H1 (cell line): ENCODE results near the gene MED31. TPM values are rescaled to one million over a fixed set of nuclear protein-coding genes. Genes with fewer than 3 reads are reported as not detected.

ENCODE experiments used
- CTCF ChIA-PET: fragments of 300-600 bp; sonication (Branson Sonifier 250); formaldehyde crosslinking; loops from one replicate; lab custom pipeline; 2021; ENCODE audit not compliant: partially characterized antibody; lab: Charles Lee
- POLR2A ChIA-PET: fragments of 300-600 bp; sonication (Branson Sonifier 250); formaldehyde crosslinking; loops from one replicate; lab custom pipeline; 2021; ENCODE audit warnings: inconsistent platforms; ENCODE audit not compliant: partially characterized antibody; lab: Charles Lee
- DNase-seq, 2 experiments: peaks; one replicate each; pipeline versions ENCODE4 v3.0.0 to v3.0.0-alpha.2; 2010 to 2022; ENCODE audit warnings: low spot score in 2 of 2, low read depth in 1 of 2, mixed read lengths in 1 of 2
- FAIRE-seq: peaks from 2 replicates; lab custom pipeline; 2011; peaks lifted over from hg19 to GRCh38; lab: Jason Lieb, UNC
- H2AFZ ChIP-seq: 2 replicates; pipeline ENCODE4 v1.8.1; 2012; ENCODE audit warnings: low read length, inconsistent platforms
- H2AK5ac ChIP-seq: 2 replicates; pipeline ENCODE4 v1.6.1; 2013; ENCODE audit warnings: low read depth, low read length
- H2BK120ac ChIP-seq: replicated peaks from 2 replicates; pipeline ENCODE3; 2013; ENCODE audit warnings: low read depth, low read length, inconsistent platforms
- H2BK12ac ChIP-seq: 2 replicates; pipeline ENCODE4 v1.6.1; 2013; ENCODE audit warnings: low read depth, low read length
- H2BK15ac ChIP-seq: 2 replicates; pipeline ENCODE4 v1.6.1; 2013; ENCODE audit warnings: low read length
- H2BK20ac ChIP-seq: 2 replicates; pipeline ENCODE4 v1.6.1; 2013; ENCODE audit warnings: low read length
- H2BK5ac ChIP-seq: 2 replicates; pipeline ENCODE4 v1.6.1; 2013; ENCODE audit warnings: low read depth, low read length
- H3K14ac ChIP-seq: 2 replicates; pipeline ENCODE4 v1.6.1; 2013; ENCODE audit warnings: inconsistent platforms; ENCODE audit not compliant: insufficient read length
- H3K18ac ChIP-seq: 2 replicates; pipeline ENCODE4 v1.6.1; 2013; ENCODE audit warnings: low read length; ENCODE audit errors: extremely low read depth
- H3K23ac ChIP-seq: 2 replicates; pipeline ENCODE4 v1.6.1; 2013; ENCODE audit warnings: inconsistent platforms; ENCODE audit not compliant: insufficient read length
- H3K23me2 ChIP-seq: 2 replicates; pipeline ENCODE4 v1.6.1; 2013; ENCODE audit warnings: low read depth, low read length
- H3K27ac ChIP-seq: 2 replicates; pipeline ENCODE4 v1.6.1; 2011; ENCODE audit warnings: low read depth, low read length, inconsistent platforms
- H3K27me3 ChIP-seq, 4 experiments: replicated peaks in 1 of 4; 1 replicate in 1 of 4; 2 replicates in 3 of 4; pipeline versions ENCODE4 v1.6.1 to v1.8.1; 2011 to 2013; ENCODE audit warnings: low read length in 3 of 4, mild to moderate bottlenecking in 3 of 4, inconsistent platforms in 2 of 4, mixed read lengths in 2 of 4, moderate library complexity in 1 of 4; ENCODE audit not compliant: control insufficient read depth in 3 of 4, insufficient read depth in 3 of 4; ENCODE audit errors: extremely low read depth in 1 of 4
- H3K36me3 ChIP-seq, 4 experiments: 2 replicates each; pipeline versions ENCODE4 v1.6.1 to v1.8.1; 2011 to 2013; ENCODE audit warnings: mild to moderate bottlenecking in 4 of 4, low read length in 3 of 4, moderate library complexity in 2 of 4, control low read depth in 1 of 4, inconsistent platforms in 1 of 4; ENCODE audit not compliant: insufficient read depth in 4 of 4, control insufficient read depth in 2 of 4
- H3K4ac ChIP-seq: replicated peaks from 2 replicates; pipeline ENCODE3; 2013; ENCODE audit warnings: low read length, low read depth, mixed read lengths, inconsistent platforms; ENCODE audit not compliant: insufficient read length
- H3K4me1 ChIP-seq, 4 experiments: replicated peaks in 1 of 4; 1 replicate in 1 of 4; 2 replicates in 3 of 4; pipeline versions ENCODE4 v1.6.1 to v1.8.1; 2011 to 2013; ENCODE audit warnings: low read length in 3 of 4, inconsistent platforms in 2 of 4, mixed read lengths in 1 of 4; ENCODE audit not compliant: insufficient read depth in 4 of 4, control insufficient read depth in 3 of 4
- H3K4me2 ChIP-seq, 2 experiments: 2 replicates each; pipeline versions ENCODE4 v1.6.1 to v1.8.1; 2011 to 2013; ENCODE audit warnings: low read depth in 2 of 2, low read length in 2 of 2, control low read depth in 1 of 2, inconsistent platforms in 1 of 2, mild to moderate bottlenecking in 1 of 2; ENCODE audit not compliant: insufficient read depth in 1 of 2
- H3K4me3 ChIP-seq, 4 experiments: fragments of 200-600, 300-600 bp in 1 of 4; sonication (generic), shearing (Covaris generic), sonication (Bioruptor Twin) in 1 of 4; 2 replicates each; pipeline versions ENCODE4 v1.5.1 to v1.8.1; 2011 to 2016; ENCODE audit warnings: low read length in 4 of 4, low read depth in 3 of 4, control low read depth in 2 of 4, inconsistent platforms in 2 of 4, mild to moderate bottlenecking in 2 of 4, mixed read lengths in 1 of 4, moderate library complexity in 1 of 4; ENCODE audit not compliant: insufficient read depth in 2 of 4; ENCODE audit errors: extremely low read depth in 1 of 4
- H3K56ac ChIP-seq: replicated peaks from 2 replicates; pipeline ENCODE3; 2013; ENCODE audit warnings: low read depth, mild to moderate bottlenecking, mixed read lengths, low read length, inconsistent platforms; ENCODE audit not compliant: insufficient read length
- H3K79me1 ChIP-seq: 2 replicates; pipeline ENCODE4 v1.6.1; 2013; ENCODE audit warnings: low read depth, low read length, control low read depth
- H3K79me2 ChIP-seq, 2 experiments: 2 replicates each; pipeline versions ENCODE4 v1.6.1 to v1.8.1; 2012 to 2013; ENCODE audit warnings: low read length in 2 of 2, mild to moderate bottlenecking in 2 of 2, inconsistent platforms in 1 of 2; ENCODE audit not compliant: insufficient read depth in 2 of 2, control insufficient read depth in 1 of 2
- H3K9ac ChIP-seq, 4 experiments: replicated peaks in 1 of 4; 1 replicate in 1 of 4; 2 replicates in 3 of 4; pipeline versions ENCODE4 v1.6.1 to v1.8.1; 2011 to 2013; ENCODE audit warnings: low read depth in 3 of 4, low read length in 3 of 4, control low read depth in 2 of 4, mild to moderate bottlenecking in 2 of 4, moderate library complexity in 2 of 4, inconsistent platforms in 1 of 4; ENCODE audit errors: extremely low read depth in 1 of 4
- H3K9me3 ChIP-seq, 2 experiments: 2 replicates each; pipeline versions ENCODE4 v1.6.1 to v1.8.1; 2012 to 2013; ENCODE audit warnings: mild to moderate bottlenecking in 2 of 2, moderate library complexity in 2 of 2, control low read depth in 1 of 2, inconsistent platforms in 1 of 2, low read depth in 1 of 2, low read length in 1 of 2, mixed read lengths in 1 of 2; ENCODE audit not compliant: insufficient read depth in 2 of 2
- H4K20me1 ChIP-seq, 2 experiments: replicated peaks in 1 of 2; 2 replicates each; pipeline versions ENCODE3 to v1.8.1; 2011 to 2013; ENCODE audit warnings: inconsistent platforms in 2 of 2, low read length in 2 of 2, mild to moderate bottlenecking in 1 of 2; ENCODE audit not compliant: insufficient read depth in 2 of 2, control insufficient read depth in 1 of 2
- H4K5ac ChIP-seq: 2 replicates; pipeline ENCODE4 v1.6.1; 2013; ENCODE audit warnings: low read length, low read depth, mixed read lengths, inconsistent platforms; ENCODE audit not compliant: insufficient read length
- H4K8ac ChIP-seq: 2 replicates; pipeline ENCODE4 v1.8.0; 2013; ENCODE audit warnings: mild to moderate bottlenecking, moderate library complexity, low read length, inconsistent platforms; ENCODE audit not compliant: insufficient read depth; ENCODE audit errors: extremely low read depth
- H4K91ac ChIP-seq: replicated peaks from 2 replicates; pipeline ENCODE3; 2013; ENCODE audit warnings: low read length, mixed read lengths, inconsistent platforms; ENCODE audit not compliant: insufficient read length
- BCL11A ChIP-seq, 2 experiments: IDR thresholded peaks; one replicate each; pipeline ENCODE4 v1.6.1; 2011; ENCODE audit warnings: low read depth in 2 of 2, low read length in 2 of 2, mild to moderate bottlenecking in 2 of 2
- CBX8 ChIP-seq: fragments of 300-800, 300-1000 bp; sonication (generic); IDR thresholded peaks from 2 replicates; pipeline ENCODE4 v1.7.1; 2016; ENCODE audit warnings: low read depth, low read length, borderline replicate concordance
- KDM5A ChIP-seq: fragments of 200-600 bp; IDR thresholded peaks from 2 replicates; pipeline ENCODE4 v1.7.1; 2012; ENCODE audit warnings: mild to moderate bottlenecking, low read length, inconsistent platforms, mixed read lengths
- PHF8 ChIP-seq: fragments of 200-600 bp; sonication (generic); conservative IDR thresholded peaks from 2 replicates; pipeline ENCODE4 v1.7.1; 2012; ENCODE audit warnings: low read depth, mild to moderate bottlenecking, inconsistent platforms, low read length, moderate library complexity
- SRF ChIP-seq: IDR thresholded peaks from 2 replicates; pipeline ENCODE4 v1.6.1; 2011; ENCODE audit warnings: mild to moderate bottlenecking, low read depth, low read length, moderate library complexity
- USF2 ChIP-seq: IDR thresholded peaks from 2 replicates; pipeline ENCODE4 v1.6.1; 2011; ENCODE audit warnings: low read length, improper control_type of control experiment
- WGBS, 2 experiments: shearing (Covaris generic) in 1 of 2; methylation state at CpG; one replicate each; pipeline versions ENCODE4 v1.1.6 to v1.1.7; 2013 to 2015; ENCODE audit warnings: low lambda C conversion rate in 2 of 2, mixed read lengths in 2 of 2, inconsistent platforms in 1 of 2, low coverage in 1 of 2, missing lambda C conversion rate in 1 of 2; ENCODE audit not compliant: insufficient replicate concordance in 2 of 2, insufficient coverage in 1 of 2, insufficient read length in 1 of 2; ENCODE audit errors: extremely low coverage in 1 of 2, missing lambda C conversion rate in 1 of 2; 5-methylcytosine and 5-hydroxymethylcytosine counted together
- polyA plus RNA-seq, 7 experiments: library from polyadenylated mRNA; depleted of rRNA in 3 of 7; stranded (reverse) in 5 of 7; unstranded in 2 of 7; fragments of >200 nt in 5 of 7; fragments of 200-250 nt in 2 of 7; gene quantifications; 1 replicate in 5 of 7; 2 replicates in 1 of 7; 4 replicates in 1 of 7; pipeline versions ENCODE4 v1.2.1 to v1.2.3, GENCODE V29; 2011 to 2013; ENCODE audit warnings: missing spikeins in 2 of 7, mixed read lengths in 2 of 7
- total RNA-seq: library from RNA; stranded (reverse); fragmentation: NEBNext Ultra II Directional; extraction: Animal tissue kit (Norgen Biotek cat#: 25700); gene quantifications from 2 replicates; pipeline ENCODE4 v1.2.1, GENCODE V29; 2021

The MED31 gene
- total and polyA plus RNA-seq, 2 of the 8 experiments (the other 6 are each of a cell fraction or from before 2014, with no cell fraction given) = 4.6 to 12.3 TPM

DNA sequence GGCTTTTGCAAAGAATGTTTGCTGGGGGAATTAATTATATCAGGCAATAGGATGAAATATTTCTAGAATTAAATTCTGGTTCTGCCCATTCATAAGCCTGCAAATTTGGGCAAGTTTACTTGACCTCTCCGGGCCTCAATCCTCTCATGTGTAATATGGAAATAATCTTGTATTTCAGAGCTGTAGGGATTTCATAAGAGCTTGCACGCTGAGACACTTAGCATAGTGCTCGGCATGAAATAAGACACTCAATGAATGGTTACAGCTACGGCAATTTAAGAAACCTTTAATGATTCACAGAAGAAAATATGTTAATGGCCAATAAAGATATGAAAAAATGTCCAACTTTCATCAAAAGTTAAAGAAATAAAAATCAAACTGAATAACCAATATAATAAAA, 54.5 kb downstream of the MED31 start:
- H3K23me2 ChIP-seq = no peaks in the 10 kb centered on the region
- H3K79me1 ChIP-seq = no peaks in the 10 kb centered on the region
- no peak overlapping the region for H2BK12ac ChIP-seq
- WGBS, 2 experiments = 84% methylated on average over 4 of the region's 4 CpGs; no CpG with 5 or more reads in 1 of the 2 experiments
- no peak overlapping the region for H2BK20ac ChIP-seq
- no peaks in the 10 kb centered on the region for H4K20me1 ChIP-seq
- FAIRE-seq (no peak), DNase-seq (no peak)
- H3K4me2 ChIP-seq = no peak overlapping the region
- H3K4me1 ChIP-seq = no peaks in the 10 kb centered on the region
- H3K9me3 ChIP-seq = no peaks in the 10 kb centered on the region
- H3K4me3 ChIP-seq = no peak overlapping the region
- no peak overlapping the region for H3K14ac ChIP-seq
- ChIA-PET CTCF (interaction anchor here (0.9 to 1.2 kb wide), 2 partner anchors 10 to 108 kb away, joined by 3 read pairs; no protein-coding TSS in a partner anchor), POLR2A (interaction anchor here (1.6 kb wide), 1 partner anchor 13 kb away, joined by 3 read pairs; no protein-coding TSS in a partner anchor)
- no peak overlapping the region for H3K23ac ChIP-seq
- no peak overlapping the region for H2BK15ac ChIP-seq
- H3K27ac ChIP-seq = no peak overlapping the region
- H3K18ac ChIP-seq = no peak overlapping the region
- no peak overlapping the region for H3K4ac ChIP-seq
- H3K36me3 ChIP-seq = peaks cover 0 to 49% (median 22%) of the 10 kb centered on the region in 4 experiments; a peak in 7 of 8 replicates
- TF ChIP-seq SRF = no peak
- no peak for TF ChIP-seq KDM5A
- no peak for TF ChIP-seq PHF8
- no peak for TF ChIP-seq CBX8
- TF ChIP-seq BCL11A (IDR thresholded peaks at IDR 0.05; ENCODE audit: low read depth in 2 of 2, low read length in 2 of 2) = no peak
- TF ChIP-seq USF2 = no peak
- H3K9ac ChIP-seq = no peak overlapping the region
- no peak overlapping the region for H4K91ac ChIP-seq
- no peak overlapping the region for H2BK120ac ChIP-seq
- H2AFZ ChIP-seq = no peak overlapping the region
- no peaks in the 10 kb centered on the region for H3K27me3 ChIP-seq
- H4K5ac ChIP-seq = no peak overlapping the region
- no peak overlapping the region for H3K56ac ChIP-seq
- H3K79me2 ChIP-seq = no peaks in the 10 kb centered on the region
- no peak overlapping the region for H4K8ac ChIP-seq
- no peak overlapping the region for H2AK5ac ChIP-seq
- H2BK5ac ChIP-seq = no peak overlapping the region
